Stimulated activated CD4-positive, alpha-beta T cell treated with anti-CD3 and anti-CD28 coated beads, Interleukin-1b, Interleukin-23, amount 100 ng/mL, for 1 hour (primary cell): ENCODE data around the gene SMYD3.

Experiments used
- DNase-seq, 2 donors: peaks; one replicate each; pipeline ENCODE4 v3.0.0-alpha.2; 2020; ENCODE audit warnings: low read depth in 2 of 2

The SMYD3 gene

GRCh38 chr1:246462986-246463385 is 44.1 kb downstream of the SMYD3 start:
- DNase-seq = no peak

GRCh38 chr1:246460406-246460805 is 46.7 kb downstream of the SMYD3 start:
- DNase-seq = no peak

- no peak for DNase-seq
Measured at GRCh38 chr1:246459221-246459620, 47.9 kb downstream of the SMYD3 start.

- DNase-seq = no peak
Measured at GRCh38 chr1:246455476-246455875, 51.6 kb downstream of the SMYD3 start.

GRCh38 chr1:246454655-246455054 is 52.4 kb downstream of the SMYD3 start:
- no peak for DNase-seq

- DNase-seq = no peak
Measured at GRCh38 chr1:246450611-246451251, 56.3 kb downstream of the SMYD3 start.

GRCh38 chr1:246448373-246448772 is 58.7 kb downstream of the SMYD3 start:
- no peak for DNase-seq

GRCh38 chr1:246447501-246447900 is 59.6 kb downstream of the SMYD3 start:
- no peak for DNase-seq

- DNase-seq = no peak
Measured at GRCh38 chr1:246445503-246445902, 61.6 kb downstream of the SMYD3 start.

GRCh38 chr1:246444617-246445016 is 62.5 kb downstream of the SMYD3 start:
- DNase-seq = no peak

- no peak for DNase-seq
Measured at GRCh38 chr1:246437961-246438360, 69.1 kb downstream of the SMYD3 start.

GRCh38 chr1:246435421-246436041 is 71.5 kb downstream of the SMYD3 start:
- DNase-seq = no peak

- DNase-seq = no peak
Measured at GRCh38 chr1:246434335-246434734, 72.7 kb downstream of the SMYD3 start.

GRCh38 chr1:246428542-246429308 is 78.4 kb downstream of the SMYD3 start:
- no peak for DNase-seq

- no peak for DNase-seq
Measured at GRCh38 chr1:246427611-246428010, 79.5 kb downstream of the SMYD3 start.

GRCh38 chr1:246425895-246426294 is 81.2 kb downstream of the SMYD3 start:
- no peak for DNase-seq

- no peak for DNase-seq
Measured at GRCh38 chr1:246425139-246425794, 81.8 kb downstream of the SMYD3 start.

GRCh38 chr1:246420300-246420699 is 86.8 kb downstream of the SMYD3 start:
- no peak for DNase-seq

- DNase-seq = no peak
Measured at GRCh38 chr1:246418565-246419312, 88.3 kb downstream of the SMYD3 start.

- no peak for DNase-seq
Measured at GRCh38 chr1:246417813-246418564, 89.1 kb downstream of the SMYD3 start.
